HG03565 (cell line): ENCODE results near the gene TMEM266.

Source experiments
- ATAC-seq: cut with Tn5 transposase; IDR thresholded peaks from one replicate; pipeline ENCODE4 v1.9.1; 2021; ENCODE audit warnings: mild to moderate bottlenecking, moderate library complexity; ENCODE audit not compliant: unreplicated experiment

TMEM266 gene

DNA sequence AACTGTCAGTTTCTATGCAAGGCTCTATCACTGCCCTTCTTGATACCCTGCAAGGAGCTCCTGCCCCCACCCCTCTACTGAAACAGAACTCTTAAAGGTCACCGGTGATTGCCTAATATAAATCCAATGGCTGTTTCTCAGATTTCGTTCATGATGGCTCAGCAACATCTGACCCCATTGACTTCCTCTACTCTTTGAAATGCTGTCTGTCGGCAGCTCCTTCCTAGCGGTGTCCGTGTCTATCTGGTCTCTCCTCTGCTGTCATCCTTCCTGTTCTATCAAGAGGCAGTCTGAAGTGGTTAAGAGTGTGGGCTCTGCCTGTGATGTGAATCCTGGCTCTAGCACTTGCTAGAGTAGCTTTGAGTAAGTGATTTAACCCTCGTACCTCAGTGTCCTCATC lies 5.5 kb downstream of the TMEM266 start:
- no peak for ATAC-seq

- ATAC-seq, result no peak
Observed at GRCh38 chr15:76065793-76066192, 6.0 kb downstream of the TMEM266 start.

DNA sequence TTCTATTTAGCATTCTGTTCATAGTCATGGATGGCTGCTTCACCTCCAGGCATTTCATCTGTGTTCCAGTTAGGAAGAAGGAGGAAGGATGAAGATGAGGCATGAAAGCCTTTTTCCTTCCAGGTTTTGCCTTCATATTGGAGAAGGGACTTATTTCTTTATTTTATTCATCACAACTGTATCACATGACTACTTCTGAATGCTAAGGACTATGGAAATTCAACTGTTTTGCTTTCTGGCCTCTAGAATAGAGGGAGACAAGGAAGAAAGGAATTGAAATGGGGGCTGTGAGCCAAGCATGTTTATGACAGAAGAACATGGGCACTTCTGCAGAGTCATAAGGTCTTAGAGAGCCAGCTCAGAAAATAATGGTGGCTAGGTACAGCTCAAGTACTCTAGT lies 10.4 kb downstream of the TMEM266 start:
- ATAC-seq, result no peak

DNA sequence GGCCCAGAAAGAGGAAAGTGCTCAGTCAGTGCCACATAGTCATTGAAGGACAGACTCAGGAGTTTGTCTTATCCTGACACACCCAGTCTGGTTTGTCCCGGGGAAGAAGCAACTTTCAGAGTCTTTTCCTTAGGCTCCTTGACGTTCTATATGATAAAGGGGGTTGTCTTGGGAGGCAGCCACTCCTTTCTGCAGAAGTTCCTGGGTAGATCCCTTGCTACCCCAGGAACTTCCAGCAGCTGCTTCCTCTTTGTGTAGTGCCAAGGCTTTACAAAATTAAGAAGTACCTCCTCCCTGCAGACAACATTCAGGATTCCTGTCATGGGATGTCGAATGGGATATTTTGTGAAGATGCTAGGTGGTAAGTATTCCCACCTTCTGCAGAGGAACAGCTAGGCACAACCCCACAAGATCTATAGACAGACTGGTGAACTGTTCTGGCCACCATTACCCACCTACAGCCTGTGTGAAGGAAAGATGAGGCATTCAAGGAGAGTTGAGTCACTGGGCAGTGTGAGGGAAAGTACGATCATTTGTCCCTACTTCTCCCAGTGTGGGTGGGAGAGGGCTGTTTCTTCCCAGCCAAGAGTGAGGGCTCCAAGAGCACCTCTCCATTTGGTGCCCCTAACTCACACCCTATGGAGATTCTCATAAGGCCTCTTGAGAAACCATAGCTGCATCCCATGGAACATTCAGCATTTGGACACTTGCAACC lies 11.3 kb downstream of the TMEM266 start:
- ATAC-seq, result no peak

DNA sequence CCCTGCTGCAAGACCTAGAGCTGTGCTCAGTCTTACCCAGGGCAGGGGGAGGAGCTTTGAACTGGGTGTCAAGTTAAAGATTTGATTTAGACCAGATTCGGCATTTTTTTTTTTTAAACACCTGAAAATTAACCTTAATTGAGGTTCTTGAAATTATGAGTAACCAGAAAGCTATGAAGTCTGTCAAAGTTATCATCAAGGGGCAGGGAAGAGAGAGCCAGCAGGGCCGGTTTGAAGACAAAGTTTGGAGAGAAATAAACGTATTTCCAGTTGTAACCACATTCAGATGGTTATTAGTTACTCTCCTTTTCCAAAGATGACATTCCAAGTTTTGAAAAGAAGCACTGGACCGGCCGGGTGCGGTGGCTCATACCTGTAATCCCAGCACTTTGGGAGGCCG lies 12.0 kb downstream of the TMEM266 start:
- ATAC-seq, result no peak

DNA sequence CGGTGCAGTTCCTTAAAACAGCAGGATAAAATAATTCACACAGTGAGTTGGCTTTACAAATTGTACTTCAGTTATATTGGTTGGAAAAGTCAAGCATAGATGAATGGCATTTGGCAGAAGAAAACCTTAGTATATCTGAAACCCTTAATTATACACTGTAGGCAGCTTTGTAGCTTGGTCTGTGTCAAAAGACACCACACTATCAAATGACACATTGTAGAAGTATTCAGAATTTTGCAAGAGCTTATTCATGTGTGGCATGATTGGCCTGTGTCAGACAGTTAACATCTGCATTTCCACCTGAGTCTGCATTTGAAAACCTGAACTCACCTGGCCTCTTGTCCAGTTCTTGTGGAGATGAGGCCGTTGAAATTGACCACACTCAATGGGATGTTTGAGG lies 13.8 kb downstream of the TMEM266 start:
- no peak for ATAC-seq

- no peak for ATAC-seq
Observed at GRCh38 chr15:76075046-76075445, 15.3 kb downstream of the TMEM266 start.

DNA sequence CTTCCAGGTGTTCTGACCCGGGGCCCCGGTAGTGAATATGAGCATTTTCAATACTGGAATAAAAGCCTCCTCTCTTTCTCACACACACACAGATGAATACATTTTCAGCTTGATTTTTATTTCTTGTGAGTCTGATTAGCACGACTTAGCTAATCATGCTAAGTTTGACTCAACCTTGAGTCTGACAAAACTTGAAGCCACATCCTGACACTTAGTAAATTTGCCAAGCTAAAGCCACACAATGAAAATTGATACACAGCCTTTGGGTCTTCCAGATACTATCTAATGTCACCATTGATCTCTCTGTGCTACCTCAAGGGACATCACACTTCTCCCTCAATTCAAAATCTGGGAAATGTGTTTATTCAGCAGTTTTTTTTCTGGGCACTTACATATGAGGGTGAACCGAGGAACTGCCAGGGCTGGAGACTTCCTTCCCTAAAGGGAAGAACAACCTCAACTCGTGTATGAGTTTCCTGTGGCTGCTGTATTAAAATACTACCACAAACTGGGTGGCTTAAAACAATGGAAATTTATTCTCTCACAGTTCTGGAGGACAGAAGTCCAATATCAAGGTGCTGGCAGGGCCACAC lies 18.6 kb downstream of the TMEM266 start:
- ATAC-seq, result no peak

- no peak for ATAC-seq
Observed at GRCh38 chr15:76084256-76084655, 24.5 kb downstream of the TMEM266 start.

DNA sequence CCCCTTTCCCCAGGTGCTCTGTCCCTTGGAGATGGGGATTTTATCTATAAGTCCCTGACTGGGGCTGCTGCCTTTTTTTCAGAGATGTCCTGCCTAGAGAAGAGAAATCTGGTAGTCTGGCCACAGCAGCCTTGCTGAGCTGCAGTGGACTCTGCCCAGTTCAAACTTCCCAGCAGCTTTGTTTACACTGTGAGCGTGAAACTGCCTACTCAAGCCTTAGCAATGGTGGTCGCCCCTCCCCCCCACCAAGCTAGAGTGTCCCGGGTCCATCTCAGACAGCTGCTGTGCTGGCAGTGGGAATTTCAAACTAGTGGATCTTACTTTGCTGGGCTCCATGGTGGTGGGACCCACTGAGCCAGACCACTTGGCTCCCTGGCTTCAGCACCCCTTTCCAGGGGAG lies 38.9 kb downstream of the TMEM266 start:
- no peak for ATAC-seq

DNA sequence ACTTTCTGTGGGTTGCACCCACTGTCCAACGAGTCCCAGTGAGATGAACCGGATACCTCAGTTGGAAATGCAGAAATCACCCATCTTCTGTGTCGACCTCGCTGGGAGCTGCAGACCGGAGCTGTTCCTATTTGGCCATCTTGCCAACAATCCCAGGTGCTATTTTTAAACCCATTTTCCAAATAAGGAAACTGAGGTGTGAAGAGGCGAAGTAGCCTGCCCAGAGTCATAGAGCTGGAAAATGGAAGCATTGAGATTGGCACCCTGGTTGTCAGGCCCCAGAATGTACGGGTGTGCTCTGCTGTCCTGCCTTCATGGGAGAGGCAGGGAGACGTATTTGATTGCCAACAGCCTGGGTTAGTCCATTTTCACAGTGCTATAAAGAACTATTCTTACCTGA lies 39.6 kb downstream of the TMEM266 start:
- ATAC-seq, result no peak

GRCh38 chr15:76100361-76100760 lies 40.6 kb downstream of the TMEM266 start:
- ATAC-seq, result no peak

DNA sequence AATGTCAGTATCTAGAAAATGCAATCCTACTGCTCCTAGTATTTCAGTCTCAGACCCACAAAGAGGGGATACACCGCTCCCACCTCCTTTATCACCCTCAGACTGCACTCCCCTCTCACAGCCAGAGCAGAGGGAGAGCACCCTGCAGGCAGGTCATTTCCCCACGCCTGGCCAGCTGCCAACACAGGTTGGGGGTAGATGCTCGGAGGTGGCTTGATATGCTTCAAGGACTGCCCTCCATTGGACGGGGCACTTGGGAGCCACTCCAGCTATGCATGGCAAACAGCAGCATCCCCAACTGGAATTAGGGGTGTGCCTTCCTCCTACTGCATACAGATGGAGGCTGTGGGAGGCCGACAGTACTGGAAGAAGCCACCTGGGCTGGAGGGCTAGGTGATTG lies 41.9 kb downstream of the TMEM266 start:
- no peak for ATAC-seq

GRCh38 chr15:76105391-76105790 lies 45.6 kb downstream of the TMEM266 start:
- no peak for ATAC-seq

DNA sequence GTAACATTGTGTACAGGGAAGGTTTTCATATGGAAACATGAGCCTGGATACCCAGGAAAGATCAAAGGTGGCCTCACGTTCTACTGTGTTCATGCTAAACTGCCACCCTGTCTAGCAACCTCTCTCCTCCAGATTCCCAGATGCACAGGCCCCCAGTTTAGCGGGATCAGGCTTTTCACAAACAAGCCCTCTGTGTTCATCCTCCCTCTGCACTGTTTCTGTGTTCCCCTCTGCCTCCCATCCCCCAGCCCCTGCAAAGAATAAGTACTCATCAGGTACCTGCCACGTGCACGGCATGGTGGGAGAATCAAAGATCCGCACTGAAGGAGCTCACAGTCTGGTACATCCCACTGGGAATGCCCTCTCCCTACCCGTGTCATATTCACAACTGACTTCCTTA lies 46.1 kb downstream of the TMEM266 start:
- ATAC-seq, result no peak

DNA sequence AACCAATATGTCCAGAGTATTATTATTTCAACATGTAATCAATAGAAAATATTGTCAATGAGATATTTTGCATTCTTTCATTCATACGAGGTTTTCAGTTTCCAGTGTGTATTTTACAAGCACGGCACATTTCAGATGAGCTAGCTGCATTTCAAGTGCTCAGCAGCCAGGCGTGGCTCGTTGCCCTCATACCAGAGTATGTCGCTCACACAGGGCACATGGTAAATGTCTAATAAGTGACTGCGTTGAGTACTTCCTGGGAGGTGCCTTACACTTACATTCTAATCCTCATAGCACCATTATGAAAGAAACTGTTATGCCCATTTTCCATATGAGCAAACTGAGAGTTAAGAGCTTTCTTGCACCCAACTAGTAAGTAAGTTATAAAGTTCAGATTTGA lies 47.4 kb downstream of the TMEM266 start:
- no peak for ATAC-seq

DNA sequence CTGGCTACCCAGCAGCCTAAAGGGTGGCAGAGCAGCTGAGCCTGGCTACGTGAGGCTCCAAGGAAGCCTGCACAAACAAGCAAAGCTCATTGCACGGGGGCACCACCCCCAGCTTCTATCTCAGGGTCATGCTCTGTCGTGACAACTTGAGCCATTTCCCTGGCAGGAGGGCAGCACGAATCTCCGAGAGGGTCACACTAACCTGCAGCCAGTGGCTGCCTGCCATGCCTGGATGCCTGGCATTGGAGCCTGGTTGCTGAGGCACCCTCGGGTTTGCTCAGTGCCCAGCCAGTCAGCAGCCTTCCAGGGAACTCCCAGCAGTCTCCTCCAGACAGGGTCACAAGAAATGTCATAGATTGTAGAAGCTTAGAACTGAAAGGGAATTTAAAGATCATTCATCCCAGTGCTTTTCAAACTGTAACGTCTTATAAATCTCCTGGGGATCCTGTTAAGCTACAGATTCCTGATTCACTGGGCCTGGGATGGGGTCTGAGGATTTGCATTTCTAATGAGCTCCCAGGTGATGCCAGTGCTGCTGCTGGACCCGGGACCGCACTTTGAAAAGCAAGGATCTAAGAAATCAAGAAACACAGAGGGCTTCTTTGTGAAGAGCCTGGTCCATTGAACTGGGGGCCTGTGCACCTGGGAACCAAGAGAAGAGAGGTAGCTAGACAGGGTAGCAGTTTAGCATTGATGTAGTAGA lies 48.4 kb downstream of the TMEM266 start:
- no peak for ATAC-seq

DNA sequence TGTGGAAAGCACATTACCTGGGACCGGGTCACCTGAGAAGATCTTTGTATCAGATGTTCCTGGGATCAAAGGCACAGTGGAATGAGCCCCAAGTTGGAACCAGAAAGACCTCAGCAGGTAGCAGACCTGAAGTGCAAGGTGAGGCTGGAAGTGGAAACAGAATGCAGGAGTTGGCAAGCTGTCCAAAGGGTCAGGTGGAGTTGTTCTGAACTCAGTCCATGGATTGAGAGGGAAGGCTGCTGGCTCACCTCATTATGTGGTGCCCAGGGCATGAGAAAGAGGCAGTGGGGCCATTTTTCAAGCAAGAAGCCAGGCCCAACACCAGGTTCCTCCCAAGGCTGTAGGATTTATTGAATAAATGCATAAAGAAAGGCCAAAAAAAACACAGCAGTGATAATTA lies 49.3 kb downstream of the TMEM266 start:
- no peak for ATAC-seq

DNA sequence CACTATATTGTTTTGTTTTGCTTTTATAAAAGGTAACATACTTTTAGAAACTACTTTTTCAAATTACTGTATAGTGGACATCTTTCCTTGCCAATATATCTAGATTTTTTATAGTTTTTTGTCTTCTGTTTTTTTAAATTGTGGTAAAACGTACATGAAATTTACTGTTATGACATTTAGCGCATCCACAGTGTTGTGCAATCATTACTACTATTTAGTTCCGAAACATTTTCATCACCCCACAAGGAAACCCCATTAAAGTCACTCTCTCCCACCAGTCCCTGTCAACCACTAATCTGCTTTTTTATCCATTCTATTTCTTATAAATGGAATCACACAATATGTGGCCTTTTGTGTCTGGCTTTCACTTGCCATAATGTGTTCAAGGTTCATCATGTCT lies 54.8 kb downstream of the TMEM266 start:
- no peak for ATAC-seq

GRCh38 chr15:76116138-76116885 lies 56.5 kb downstream of the TMEM266 start:
- no peak for ATAC-seq

GRCh38 chr15:76117181-76117580 lies 57.4 kb downstream of the TMEM266 start:
- ATAC-seq, result no peak

DNA sequence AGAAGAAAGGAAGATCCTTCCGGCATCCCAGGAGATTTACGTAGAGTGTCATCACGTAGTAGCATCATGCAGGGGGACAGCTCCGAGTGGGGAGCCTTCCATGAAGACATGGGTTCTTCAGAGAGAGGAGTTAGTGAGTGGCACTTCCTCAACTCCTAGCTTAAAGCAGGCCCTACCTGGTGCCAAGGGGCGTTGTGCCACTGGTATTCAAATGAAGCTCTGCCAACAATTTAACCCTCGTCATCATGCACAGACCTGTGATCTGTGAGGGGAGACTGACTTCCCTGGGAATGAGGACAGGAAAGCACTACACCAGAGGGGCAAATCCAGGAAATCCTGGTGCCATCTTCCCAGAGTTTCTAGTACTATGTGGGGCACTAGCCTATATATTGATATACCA lies 59.0 kb downstream of the TMEM266 start:
- ATAC-seq, result no peak
